Measurements from ENCODE around the gene MAST2. TPM values are rescaled to one million over a fixed set of nuclear protein-coding genes. Genes with fewer than 3 reads are reported as not detected.

Gene MAST2
- total RNA-seq, 1 experiment from 2014 or later, result 36.2 TPM

- intact Hi-C loops (cut with micrococcal nuclease; ENCODE audit: unreplicated experiment), result no loop called here
- Mint-ChIP-seq H3K36me3 (ENCODE audit: insufficient read depth, unreplicated experiment) (no peaks in the 10 kb centered on the region), H3K4me1 (ENCODE audit: low read depth, unreplicated experiment) (no peaks in the 10 kb centered on the region), H3K27me3 (ENCODE audit: unreplicated experiment) (no peaks in the 10 kb centered on the region), H3K27ac (ENCODE audit: unreplicated experiment) (no peak overlapping the region), H3K9me3 (ENCODE audit: low read depth, unreplicated experiment) (no peaks in the 10 kb centered on the region), H3K4me3 (ENCODE audit: low read depth, unreplicated experiment) (no peak overlapping the region)
- TF ChIP-seq CTCF (IDR thresholded peaks at IDR 0.05; ENCODE audit: unreplicated experiment), result no peak
- no TSS peak for BruUV-seq (replicated peaks)
- DNase-seq, result no peak
- CTCF ChIA-PET, result no interaction called here
Observed at GRCh38 chr1:46041974-46042373, 238.6 kb downstream of the MAST2 start.

DNA sequence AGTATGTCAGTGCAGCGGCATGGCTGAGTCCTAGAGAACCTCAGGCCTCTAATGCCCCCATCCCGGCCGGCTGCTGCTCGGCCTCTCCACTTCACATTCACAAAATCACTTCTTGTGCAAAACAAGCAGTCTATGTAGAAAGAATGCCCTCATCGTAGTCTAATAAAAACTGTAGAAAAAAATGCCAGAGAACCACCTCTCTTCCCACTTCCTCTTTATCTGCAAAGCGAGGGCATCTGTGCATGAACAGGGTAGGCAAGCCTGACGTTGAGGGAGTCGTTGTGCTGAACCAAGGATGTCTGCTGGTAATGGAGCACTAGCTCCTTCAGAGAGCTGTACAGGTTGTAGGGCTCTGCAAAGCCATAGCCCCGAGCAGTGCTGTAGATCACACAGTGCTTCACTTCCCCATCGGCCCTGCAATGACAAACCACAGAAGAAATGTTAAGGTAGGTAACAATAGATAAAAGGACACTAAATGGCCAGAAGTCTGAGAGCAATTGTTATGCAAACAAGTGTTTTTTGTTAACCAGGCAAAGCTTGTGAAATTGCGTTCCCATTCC lies 240.1 kb downstream of the MAST2 start:
- intact Hi-C loops (cut with micrococcal nuclease; ENCODE audit: unreplicated experiment), result no loop called here
- CTCF ChIA-PET, result no interaction called here
- Mint-ChIP-seq H3K4me1 (ENCODE audit: low read depth, unreplicated experiment) (no peaks in the 10 kb centered on the region), H3K9me3 (ENCODE audit: low read depth, unreplicated experiment) (no peaks in the 10 kb centered on the region), H3K27ac (ENCODE audit: unreplicated experiment) (no peak overlapping the region), H3K27me3 (ENCODE audit: unreplicated experiment) (no peaks in the 10 kb centered on the region), H3K36me3 (ENCODE audit: insufficient read depth, unreplicated experiment) (peaks cover 3% of the 10 kb centered on the region), H3K4me3 (ENCODE audit: low read depth, unreplicated experiment) (no peak overlapping the region)
- BruUV-seq (replicated peaks), result no TSS peak
- no peak for DNase-seq
- TF ChIP-seq CTCF (IDR thresholded peaks at IDR 0.05; ENCODE audit: unreplicated experiment), result no peak

DNA sequence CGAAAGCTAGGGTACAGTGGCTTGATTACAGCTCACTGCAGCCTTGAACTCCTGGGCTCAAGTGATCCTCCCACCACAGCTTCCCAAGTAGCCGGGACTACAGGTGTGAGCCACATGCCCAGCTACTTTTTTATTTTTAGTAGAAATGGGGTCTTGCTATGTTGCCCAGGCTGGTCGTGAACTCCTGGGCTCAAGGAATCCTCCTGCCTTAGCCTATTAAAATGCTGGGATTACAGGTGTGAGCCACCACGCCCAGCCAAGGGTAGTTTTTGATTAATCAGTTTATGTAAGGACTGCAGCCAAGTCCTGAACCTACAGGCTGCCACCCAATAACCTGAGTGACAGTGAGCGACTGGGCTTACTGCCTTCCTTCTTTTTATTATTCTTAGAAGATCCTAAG lies 240.7 kb downstream of the MAST2 start:
- Mint-ChIP-seq H3K27ac (ENCODE audit: unreplicated experiment) (no peak overlapping the region), H3K36me3 (ENCODE audit: insufficient read depth, unreplicated experiment) (peaks cover 3% of the 10 kb centered on the region), H3K4me3 (ENCODE audit: low read depth, unreplicated experiment) (no peak overlapping the region), H3K27me3 (ENCODE audit: unreplicated experiment) (no peaks in the 10 kb centered on the region), H3K9me3 (ENCODE audit: low read depth, unreplicated experiment) (no peaks in the 10 kb centered on the region), H3K4me1 (ENCODE audit: low read depth, unreplicated experiment) (no peaks in the 10 kb centered on the region)
- BruUV-seq (replicated peaks), result no TSS peak
- intact Hi-C loops (cut with micrococcal nuclease; ENCODE audit: unreplicated experiment), result no loop called here
- no peak for TF ChIP-seq CTCF (IDR thresholded peaks at IDR 0.05; ENCODE audit: unreplicated experiment)
- DNase-seq, result no peak
- CTCF ChIA-PET, result no interaction called here

GRCh38 chr1:46053734-46054133 lies 250.3 kb downstream of the MAST2 start:
- no peak for TF ChIP-seq CTCF (IDR thresholded peaks at IDR 0.05; ENCODE audit: unreplicated experiment)
- DNase-seq, result no peak
- intact Hi-C loops (cut with micrococcal nuclease; ENCODE audit: unreplicated experiment), result no loop called here
- CTCF ChIA-PET, result interaction anchor here (1.0 kb wide), 1 partner anchor 170 kb away, joined by 3 read pairs; no protein-coding TSS in a partner anchor
- no peak overlapping the region for H3K4me3 Mint-ChIP-seq (ENCODE audit: low read depth, unreplicated experiment)
- H3K27me3 Mint-ChIP-seq (ENCODE audit: unreplicated experiment), result no peaks in the 10 kb centered on the region
- H3K27ac Mint-ChIP-seq (ENCODE audit: unreplicated experiment), result no peak overlapping the region
- no peaks in the 10 kb centered on the region for H3K9me3 Mint-ChIP-seq (ENCODE audit: low read depth, unreplicated experiment)
- BruUV-seq (replicated peaks), result no TSS peak
- no peaks in the 10 kb centered on the region for H3K36me3 Mint-ChIP-seq (ENCODE audit: insufficient read depth, unreplicated experiment)
- peaks cover 25% of the 10 kb centered on the region for H3K4me1 Mint-ChIP-seq (ENCODE audit: low read depth, unreplicated experiment)

Measured in Calu3 (cell line).